ENCODE measurements around the gene IFIT1B.

DNA sequence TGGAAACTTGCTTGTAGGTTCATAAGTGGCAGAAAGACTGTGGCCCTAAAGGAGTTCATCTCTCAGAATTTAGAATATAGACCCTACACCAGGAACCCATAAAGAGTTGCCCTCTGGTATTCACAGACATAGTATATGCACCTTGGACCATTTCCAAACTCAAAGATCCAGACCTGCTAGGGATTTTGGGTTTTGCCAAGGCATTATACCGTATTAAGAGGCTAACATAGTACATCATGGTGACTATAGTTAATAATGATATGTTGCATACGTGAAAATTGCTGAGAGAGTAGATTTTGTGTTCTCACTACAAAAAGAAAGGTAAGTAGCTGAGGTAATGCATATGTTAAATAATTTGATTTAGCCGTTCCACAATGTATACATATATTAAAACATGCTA, 36.2 kb upstream of the IFIT1B start:
- TF ChIP-seq POLR2AphosphoS5 (IDR thresholded peaks at IDR 0.05; ENCODE audit: low read depth, low read length) (no peak), YY1 (IDR thresholded peaks at IDR 0.05; ENCODE audit: extremely low read depth, insufficient replicate concordance, low read depth, low read length) (no peak), EZH2 (IDR thresholded peaks at IDR 0.05) (no peak), ZFX (IDR thresholded peaks at IDR 0.05) (no peak), RAD21 (IDR thresholded peaks at IDR 0.05; ENCODE audit: low read depth) (no peak), POLR2A (IDR thresholded peaks at IDR 0.05; ENCODE audit: borderline replicate concordance, extremely low read depth, insufficient read depth, insufficient read length) (no peak), ZNF274 (IDR thresholded peaks at IDR 0.05; ENCODE audit: low read depth, low read length) (no peak), EZH2phosphoT487 (IDR thresholded peaks at IDR 0.05; ENCODE audit: borderline replicate concordance) (no peak)
- TF ChIP-seq, protein P1, sequence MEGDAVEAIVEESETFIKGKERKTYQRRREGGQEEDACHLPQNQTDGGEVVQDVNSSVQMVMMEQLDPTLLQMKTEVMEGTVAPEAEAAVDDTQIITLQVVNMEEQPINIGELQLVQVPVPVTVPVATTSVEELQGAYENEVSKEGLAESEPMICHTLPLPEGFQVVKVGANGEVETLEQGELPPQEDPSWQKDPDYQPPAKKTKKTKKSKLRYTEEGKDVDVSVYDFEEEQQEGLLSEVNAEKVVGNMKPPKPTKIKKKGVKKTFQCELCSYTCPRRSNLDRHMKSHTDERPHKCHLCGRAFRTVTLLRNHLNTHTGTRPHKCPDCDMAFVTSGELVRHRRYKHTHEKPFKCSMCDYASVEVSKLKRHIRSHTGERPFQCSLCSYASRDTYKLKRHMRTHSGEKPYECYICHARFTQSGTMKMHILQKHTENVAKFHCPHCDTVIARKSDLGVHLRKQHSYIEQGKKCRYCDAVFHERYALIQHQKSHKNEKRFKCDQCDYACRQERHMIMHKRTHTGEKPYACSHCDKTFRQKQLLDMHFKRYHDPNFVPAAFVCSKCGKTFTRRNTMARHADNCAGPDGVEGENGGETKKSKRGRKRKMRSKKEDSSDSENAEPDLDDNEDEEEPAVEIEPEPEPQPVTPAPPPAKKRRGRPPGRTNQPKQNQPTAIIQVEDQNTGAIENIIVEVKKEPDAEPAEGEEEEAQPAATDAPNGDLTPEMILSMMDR (IDR thresholded peaks at IDR 0.05 in 2 of 3, conservative IDR thresholded peaks at IDR 0.05 in 1 of 3; ENCODE audit: borderline replicate concordance in 1 of 3, insufficient read depth in 1 of 3, low read depth in 2 of 3, low read length in 2 of 3): no peak

All from HCT116 (cell line).